Neural progenitor cell (in vitro differentiated cells): ENCODE data around the gene EYS.

Experiments used
- EZH2phosphoT487 ChIP-seq: fragments of 200-600 bp; sonication (generic); IDR thresholded peaks from 2 replicates; pipeline ENCODE4 v1.6.1; 2017; ENCODE audit warnings: antibody characterized with exemption
- TF ChIP-seq, protein P1 (sequence below): fragments of 200-600 bp; sonication (generic); IDR thresholded peaks from 2 replicates; pipeline ENCODE4 v1.5.1; 2017; ENCODE audit warnings: antibody characterized with exemption, mild to moderate bottlenecking

DNA sequence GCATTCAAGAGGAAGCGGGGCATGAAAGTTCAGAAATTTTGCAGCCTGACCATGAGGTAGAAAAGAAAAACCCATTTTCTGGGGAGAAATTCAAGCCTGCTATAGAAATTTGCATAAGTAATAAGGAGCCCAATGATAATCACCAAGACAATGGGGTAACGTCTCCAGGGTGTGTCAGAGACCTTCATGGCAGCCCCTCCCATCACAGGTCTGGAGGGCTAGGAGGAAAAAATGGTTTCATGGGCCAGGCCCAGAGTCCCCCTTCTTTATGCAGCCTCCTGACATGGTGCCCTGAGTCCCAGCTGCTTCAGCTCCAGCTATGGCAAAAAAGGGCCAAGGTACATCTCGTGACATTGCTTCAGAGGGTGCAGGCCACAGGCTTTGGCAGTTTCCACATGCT lies 618.5 kb downstream of the EYS start:
- TF ChIP-seq, protein P1, sequence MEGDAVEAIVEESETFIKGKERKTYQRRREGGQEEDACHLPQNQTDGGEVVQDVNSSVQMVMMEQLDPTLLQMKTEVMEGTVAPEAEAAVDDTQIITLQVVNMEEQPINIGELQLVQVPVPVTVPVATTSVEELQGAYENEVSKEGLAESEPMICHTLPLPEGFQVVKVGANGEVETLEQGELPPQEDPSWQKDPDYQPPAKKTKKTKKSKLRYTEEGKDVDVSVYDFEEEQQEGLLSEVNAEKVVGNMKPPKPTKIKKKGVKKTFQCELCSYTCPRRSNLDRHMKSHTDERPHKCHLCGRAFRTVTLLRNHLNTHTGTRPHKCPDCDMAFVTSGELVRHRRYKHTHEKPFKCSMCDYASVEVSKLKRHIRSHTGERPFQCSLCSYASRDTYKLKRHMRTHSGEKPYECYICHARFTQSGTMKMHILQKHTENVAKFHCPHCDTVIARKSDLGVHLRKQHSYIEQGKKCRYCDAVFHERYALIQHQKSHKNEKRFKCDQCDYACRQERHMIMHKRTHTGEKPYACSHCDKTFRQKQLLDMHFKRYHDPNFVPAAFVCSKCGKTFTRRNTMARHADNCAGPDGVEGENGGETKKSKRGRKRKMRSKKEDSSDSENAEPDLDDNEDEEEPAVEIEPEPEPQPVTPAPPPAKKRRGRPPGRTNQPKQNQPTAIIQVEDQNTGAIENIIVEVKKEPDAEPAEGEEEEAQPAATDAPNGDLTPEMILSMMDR, result no peak
- no peak for TF ChIP-seq EZH2phosphoT487
